GM21717 (cell line): ENCODE measurements around the gene PPP1R9B.

Source experiments
- ATAC-seq: cut with Tn5 transposase; IDR thresholded peaks from one replicate; pipeline ENCODE4 v1.9.1; 2021; ENCODE audit warnings: mild to moderate bottlenecking, moderate library complexity; ENCODE audit not compliant: unreplicated experiment

Gene PPP1R9B

DNA sequence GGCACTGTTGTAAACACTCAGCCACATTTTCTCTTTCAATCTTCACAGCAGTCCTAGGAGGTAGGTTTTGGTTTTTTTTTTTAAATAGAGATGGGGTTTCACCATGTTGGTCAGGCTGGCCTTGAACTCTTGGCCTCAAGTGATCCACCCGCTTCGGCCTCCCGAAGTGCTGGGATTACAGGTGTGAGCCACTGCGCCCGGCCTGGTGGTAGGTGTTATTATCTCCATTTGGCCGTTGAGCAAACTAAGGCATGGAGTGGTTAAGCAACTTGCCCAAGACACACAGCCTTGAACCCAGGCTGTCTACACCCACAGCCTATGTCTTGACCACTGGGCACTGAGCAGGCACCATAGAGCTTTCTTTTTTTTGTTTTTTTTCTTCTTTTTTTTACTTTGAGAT lies 24.0 kb upstream of the PPP1R9B start:
- no peak for ATAC-seq

DNA sequence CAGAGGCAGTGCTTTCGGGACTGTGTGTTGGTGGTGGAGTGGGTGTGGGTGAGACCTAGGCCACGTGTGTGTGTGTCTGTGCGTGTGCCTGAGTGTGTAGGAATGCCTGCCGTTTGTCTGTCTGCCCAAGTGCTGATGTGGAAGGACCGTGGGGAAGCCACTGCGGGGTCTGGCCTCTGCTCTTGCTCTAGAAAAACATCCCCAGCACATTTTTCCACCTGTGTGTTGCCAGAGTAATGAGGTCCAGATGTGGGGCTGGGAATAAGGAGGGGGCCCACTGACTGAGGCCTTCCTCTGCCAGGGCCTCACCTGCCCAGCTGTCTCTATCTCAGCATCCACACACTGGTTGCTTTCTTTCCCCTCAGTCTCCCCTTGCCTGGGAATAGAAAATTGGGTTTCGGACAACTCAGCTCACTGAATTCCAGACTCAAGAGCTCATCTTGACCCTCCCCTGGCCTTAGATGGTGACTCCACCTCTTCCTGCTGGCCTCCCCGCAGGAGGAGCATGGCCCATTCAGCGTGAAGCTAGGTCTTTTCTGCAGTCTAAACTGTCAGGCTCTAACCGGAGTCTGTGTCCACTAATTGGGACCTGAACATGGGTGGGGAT lies 23.0 kb upstream of the PPP1R9B start:
- ATAC-seq: no peak

DNA sequence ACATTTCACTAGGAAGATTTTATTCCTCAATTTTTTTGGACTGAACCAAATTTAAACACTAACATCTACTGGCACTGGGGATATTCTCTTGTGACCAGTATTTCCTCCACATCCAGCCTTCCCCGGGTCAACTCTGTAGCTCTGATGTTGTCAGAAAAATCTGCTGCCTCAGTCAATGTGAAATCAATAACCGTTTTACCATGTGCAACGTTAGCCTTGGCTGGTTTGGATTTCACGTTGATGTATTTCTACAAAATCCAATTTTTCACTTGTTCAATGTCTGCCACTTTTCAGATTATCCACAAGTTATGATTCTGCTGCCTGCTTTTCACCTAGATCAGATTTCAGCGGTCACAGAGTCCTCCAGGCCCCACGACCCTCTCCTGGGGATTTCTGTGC lies 22.5 kb upstream of the PPP1R9B start:
- no peak for ATAC-seq

DNA sequence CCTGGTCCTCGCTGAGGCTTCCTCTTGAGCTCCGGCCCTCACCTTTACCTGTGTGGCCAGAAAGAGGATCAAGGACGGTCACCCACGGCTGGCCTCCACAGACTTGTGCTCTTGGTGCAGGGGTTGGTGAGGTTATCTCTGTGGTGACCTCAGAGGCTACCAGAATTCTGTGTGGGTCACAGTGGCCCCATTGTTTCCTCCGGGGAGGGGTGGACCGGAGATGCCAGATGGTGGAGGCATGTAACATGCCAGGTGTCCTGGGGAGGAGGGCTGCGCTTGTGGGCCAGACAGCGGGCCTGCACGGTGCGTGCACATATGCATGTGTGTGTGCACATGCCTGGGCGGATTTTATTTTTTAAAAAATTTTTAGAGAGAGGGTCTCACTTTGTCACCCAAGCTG lies 21.7 kb upstream of the PPP1R9B start:
- ATAC-seq: no peak

DNA sequence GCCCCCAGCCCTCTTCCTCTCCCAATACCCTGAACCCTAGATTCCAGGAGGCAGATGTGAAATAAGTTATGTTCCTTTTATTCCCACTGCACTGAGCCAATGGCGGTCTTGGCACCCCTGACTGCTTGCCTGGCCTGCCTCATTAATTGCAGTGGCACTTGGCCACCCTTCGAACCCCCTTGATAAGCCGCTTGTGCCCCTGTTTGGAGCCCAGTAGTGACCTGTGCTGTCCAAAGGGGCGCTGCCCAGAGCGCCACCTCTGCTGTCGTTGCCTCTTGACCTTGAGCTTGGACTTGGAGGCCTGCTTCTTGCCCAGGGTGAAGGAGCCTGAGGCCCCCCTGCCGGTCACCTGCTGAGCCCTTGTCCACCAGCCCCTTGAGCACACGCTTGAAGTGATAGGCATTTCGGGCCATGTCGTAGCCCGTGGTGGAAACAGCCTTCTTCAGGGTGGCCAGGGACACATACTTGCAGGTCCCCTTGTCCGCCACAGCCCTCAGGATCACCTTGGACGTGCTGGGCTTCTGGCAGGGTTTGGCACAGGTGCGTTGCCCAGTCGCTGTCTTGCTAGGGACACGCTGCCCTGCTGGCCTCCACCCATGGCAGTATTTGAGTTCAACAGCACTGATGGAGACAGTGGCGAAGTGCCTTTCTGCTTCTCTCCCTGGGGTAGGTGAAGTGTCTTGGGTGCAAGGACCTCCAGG lies 21.0 kb upstream of the PPP1R9B start:
- no peak for ATAC-seq

GRCh38 chr17:50170662-50171370 lies 20.3 kb upstream of the PPP1R9B start:
- ATAC-seq: no peak

- no peak for ATAC-seq
Observed at GRCh38 chr17:50169881-50170459, 19.5 kb upstream of the PPP1R9B start.

DNA sequence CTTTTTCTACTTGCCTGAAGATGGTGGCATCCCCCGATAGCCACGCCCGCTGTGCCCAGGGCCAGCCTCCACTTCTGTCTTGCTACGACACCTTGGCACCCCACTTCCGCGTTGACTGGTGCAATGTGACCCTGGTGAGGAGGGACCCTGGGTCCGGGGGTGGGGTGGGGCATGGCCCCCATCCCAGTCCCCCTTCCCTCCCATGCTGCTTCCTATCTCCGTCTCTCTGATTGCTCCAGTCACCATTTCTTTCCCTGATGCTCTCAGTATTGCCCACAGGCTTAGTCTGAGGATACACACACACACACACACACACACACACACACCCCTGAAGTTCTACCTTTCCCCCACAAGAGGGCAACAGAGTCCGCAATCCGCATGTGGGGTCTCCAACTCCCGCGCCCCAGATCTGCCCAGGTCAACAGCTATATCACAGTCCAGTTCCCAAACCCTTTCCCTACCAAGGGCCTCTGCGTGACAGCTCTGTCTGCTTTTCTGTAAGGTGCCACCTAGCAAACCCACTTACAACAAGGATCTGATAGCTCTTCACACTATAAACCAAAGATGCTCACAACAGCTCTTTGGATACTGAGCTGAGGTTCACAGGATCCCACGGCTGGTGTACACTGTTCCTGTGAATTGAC lies 18.8 kb upstream of the PPP1R9B start:
- no peak for ATAC-seq

- no peak for ATAC-seq
Observed at GRCh38 chr17:50168319-50168718, 17.8 kb upstream of the PPP1R9B start.

DNA sequence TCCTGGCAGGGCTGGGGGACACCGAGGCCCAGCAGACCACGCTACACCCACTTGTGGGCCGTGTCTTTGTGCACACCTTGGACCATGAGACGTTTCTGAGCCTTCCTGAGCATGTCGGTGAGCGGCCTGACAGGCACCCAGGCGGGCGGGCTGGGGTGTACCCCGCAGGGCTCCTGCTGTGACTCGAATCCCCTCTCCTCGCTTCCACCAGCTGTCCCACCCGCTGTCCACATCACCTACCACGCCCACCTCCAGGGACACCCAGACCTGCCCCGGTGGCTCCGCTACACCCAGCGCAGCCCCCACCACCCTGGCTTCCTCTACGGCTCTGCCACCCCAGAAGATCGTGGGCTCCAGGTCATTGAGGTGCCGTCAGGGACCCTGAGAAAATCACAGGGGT lies 16.9 kb upstream of the PPP1R9B start:
- no peak for ATAC-seq

DNA sequence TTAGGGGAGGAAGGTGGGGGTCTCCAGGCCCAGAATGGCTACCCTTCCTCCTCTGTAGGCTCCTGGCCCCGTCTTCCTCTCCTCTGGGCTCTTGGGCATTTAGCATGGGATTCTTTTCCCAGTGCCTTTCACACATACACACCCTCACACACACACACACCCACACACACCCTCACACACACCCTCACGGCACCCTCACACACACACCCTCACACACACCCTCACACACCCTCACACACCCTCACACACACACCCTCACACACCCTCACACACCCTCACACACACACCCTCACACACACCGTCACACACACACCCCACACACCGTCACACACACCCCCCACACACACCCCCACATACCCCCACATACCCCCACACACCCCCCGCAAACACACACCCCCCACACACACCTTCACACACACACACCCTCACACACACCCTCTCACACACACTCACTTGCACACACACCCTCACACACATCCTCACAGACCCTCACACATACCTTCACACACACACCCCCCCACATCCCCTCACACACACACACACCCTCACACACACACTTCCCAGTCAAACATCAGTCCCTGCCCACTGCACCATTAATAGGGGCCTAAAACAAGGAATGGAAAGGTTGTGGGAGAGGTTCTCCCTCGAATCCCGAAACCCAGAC lies 16.2 kb upstream of the PPP1R9B start:
- ATAC-seq: no peak

DNA sequence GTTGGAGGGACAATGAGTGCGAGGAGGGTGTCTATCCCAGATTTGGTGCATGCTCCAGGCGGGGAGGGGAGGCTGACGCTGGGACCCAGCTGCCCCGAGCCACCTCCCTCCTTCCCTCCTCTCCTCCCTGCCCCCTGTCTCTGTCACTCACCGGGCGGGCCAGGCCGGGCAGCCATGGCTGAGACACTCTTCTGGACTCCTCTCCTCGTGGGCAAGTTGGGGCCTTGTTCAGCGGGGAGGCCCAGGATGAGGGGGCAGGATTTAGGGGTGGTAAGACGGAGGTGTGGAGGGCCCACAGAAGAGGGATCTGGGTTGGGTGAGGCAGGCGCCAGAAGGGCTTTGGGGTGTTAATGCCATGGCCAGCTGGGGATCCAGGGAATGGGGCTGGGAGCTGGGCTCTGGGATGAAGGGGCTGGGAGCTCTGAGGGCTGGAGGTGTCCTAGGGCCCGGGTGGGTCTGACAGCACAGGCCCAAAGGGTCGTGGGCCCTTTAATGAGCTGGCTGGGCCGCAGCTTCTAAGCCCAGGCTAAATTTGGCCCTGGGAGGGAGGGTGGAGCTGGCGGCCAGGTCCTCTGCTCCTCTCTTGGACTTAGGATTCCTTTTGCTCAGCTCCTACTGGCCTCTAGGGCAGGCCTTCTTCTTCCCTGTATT lies 15.5 kb upstream of the PPP1R9B start, which contains the start of gene SGCA:
SGCA (plus strand) TSS at position 139 of the 651 bp plus-strand sequence; CDS start at position 175, 36 bp downstream.
- no peak for ATAC-seq

- ATAC-seq: no peak
Observed at GRCh38 chr17:50165466-50165865, 15.0 kb upstream of the PPP1R9B start.

DNA sequence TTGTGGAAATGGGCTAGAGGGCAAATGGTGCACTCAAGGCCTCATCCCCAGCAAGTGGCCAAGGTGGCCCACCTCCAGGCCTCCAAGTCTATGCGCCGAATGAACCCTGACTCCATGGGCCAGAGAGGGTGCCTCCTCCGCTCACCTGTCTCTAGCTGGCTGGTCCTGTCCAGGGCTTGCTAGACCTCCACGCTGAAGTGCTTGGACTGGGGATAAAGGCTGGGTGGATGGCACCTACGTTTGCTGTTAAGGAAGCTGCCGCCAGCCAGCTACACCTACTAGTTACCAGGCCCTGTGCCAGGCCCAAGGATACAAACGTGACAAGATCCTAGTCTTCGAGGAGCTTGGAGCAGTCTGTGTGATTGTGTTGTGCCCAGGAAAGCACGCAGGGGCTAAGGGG lies 14.6 kb upstream of the PPP1R9B start:
- ATAC-seq: no peak

DNA sequence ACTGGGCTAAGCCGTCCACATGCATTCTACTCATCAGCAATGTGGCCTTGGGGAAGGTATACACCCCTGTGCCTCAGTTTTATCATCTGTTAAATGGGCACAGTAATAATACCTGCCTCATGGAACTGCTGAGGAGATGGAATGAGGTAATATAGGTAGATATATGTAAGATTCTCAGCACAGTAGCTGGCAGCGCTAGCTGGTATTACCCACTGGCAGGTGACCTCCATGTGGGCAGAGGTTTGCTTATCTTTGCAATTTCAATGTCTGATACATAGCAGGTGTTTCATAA lies 14.2 kb upstream of the PPP1R9B start:
- no peak for ATAC-seq

DNA sequence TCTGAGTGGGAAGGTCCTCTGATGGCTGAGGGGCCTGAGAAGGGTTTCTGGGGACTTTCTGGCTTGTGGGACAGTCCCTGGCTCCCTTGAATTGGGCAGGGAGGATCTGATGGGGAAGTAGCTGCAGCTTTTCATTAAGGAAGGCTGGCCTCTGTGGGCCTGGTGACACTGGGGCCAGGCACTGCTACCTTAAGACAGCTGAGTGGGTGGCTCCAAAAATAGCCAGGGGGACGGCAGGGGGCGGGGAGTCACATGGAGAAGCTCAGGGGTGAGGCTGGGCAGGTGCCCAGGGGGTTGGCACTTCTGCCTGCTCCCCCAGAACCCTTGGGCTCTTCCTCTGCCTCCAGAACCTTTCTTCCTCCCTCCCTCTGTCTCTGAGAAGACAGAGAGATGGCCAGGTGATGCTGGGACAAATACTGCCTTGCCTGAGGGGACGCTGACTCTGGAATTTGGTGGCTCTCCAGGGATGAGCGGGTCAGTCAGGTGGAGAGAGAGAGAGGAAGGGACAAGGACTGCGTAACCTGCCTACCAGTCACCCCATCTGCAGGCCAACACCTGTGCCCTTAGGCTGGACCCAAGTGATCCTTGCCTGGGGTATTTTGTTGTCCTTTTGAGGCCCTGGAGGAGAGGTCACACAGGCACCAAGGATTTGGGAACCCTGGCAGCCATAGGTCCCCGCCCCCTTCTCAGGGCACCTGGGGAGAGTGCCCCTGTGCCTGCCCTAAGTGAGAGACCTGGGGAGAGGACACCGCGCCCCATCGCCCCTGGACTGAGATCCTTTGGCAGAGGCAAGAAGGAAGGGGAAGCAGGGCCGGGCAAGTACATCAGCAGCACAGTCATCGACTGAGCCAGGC lies 13.6 kb upstream of the PPP1R9B start:
- ATAC-seq: no peak

- ATAC-seq: no peak
Observed at GRCh38 chr17:50162466-50163254, 12.2 kb upstream of the PPP1R9B start.

DNA sequence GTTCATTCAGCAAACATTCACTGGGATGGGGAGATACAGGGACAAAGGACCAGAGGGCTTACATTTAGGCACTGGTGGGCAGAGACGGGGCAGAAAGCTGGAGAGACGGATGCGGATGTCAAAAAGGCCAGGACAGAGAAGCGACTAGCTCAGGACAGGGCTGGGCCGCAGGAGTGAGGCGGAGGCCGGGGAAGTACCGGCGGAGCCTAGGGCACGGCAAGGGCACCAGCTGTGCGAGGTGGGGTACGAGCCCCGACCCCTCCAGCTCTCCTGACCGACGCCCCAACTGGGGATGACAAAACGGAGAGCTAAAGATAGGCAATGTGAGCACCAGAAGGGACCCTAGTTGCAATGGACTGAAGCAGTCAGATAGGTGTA lies 11.4 kb upstream of the PPP1R9B start:
- ATAC-seq: no peak
